Upper lobe of right lung (tissue), 1 donor: ENCODE measurements around the gene INAFM2. TPM values are rescaled to one million over a fixed set of nuclear protein-coding genes. Genes with fewer than 3 reads are reported as not detected.

ENCODE experiments used
- ATAC-seq: fragments of 200-7000 bp; cut with Tn5 transposase; one replicate; pipeline ENCODE4 v1.9.1; 2020; ENCODE audit warnings: mild to moderate bottlenecking, moderate library complexity
- DNase-seq: peaks from one replicate; pipeline ENCODE4 v3.0.0-alpha.2; 2020
- H3K27ac ChIP-seq: fragments of 200-600 bp; one replicate; pipeline ENCODE4 v1.8.0; 2022
- H3K27me3 ChIP-seq: fragments of 200-600 bp; one replicate; pipeline ENCODE4 v1.8.0; 2022; ENCODE audit warnings: mild to moderate bottlenecking
- H3K36me3 ChIP-seq: fragments of 200-600 bp; one replicate; pipeline ENCODE4 v1.8.0; 2022
- H3K4me1 ChIP-seq: fragments of 200-600 bp; one replicate; pipeline ENCODE4 v1.8.0; 2022
- H3K4me3 ChIP-seq: fragments of 200-600 bp; one replicate; pipeline ENCODE4 v1.8.0; 2022; ENCODE audit warnings: mild to moderate bottlenecking
- H3K9me3 ChIP-seq: fragments of 200-600 bp; one replicate; pipeline ENCODE4 v1.8.0; 2022
- intact Hi-C: fragments of 100-400 bp; cut with DNase I; formaldehyde crosslinking; loops from one replicate; pipeline ENCODE4 v1.11.0; 2022
- total RNA-seq: library from RNA; stranded (reverse); fragmentation: NEBNext Ultra II Directional; extraction: Animal tissue kit (Norgen Biotek cat#: 25700); gene quantifications from one replicate; pipeline ENCODE4 v1.2.1, GENCODE V29; 2021
- TF ChIP-seq, protein P1 (sequence below): fragments of 200-600 bp; IDR thresholded peaks from one replicate; pipeline ENCODE4 v1.8.0; 2022; ENCODE audit warnings: antibody characterized with exemption
- donor health status: DM: no; HTN: yes; CAD: no; lungs with severe emphysema.

The INAFM2 gene
- total RNA-seq, 1 donor from 2014 or later = 39.5 TPM

DNA sequence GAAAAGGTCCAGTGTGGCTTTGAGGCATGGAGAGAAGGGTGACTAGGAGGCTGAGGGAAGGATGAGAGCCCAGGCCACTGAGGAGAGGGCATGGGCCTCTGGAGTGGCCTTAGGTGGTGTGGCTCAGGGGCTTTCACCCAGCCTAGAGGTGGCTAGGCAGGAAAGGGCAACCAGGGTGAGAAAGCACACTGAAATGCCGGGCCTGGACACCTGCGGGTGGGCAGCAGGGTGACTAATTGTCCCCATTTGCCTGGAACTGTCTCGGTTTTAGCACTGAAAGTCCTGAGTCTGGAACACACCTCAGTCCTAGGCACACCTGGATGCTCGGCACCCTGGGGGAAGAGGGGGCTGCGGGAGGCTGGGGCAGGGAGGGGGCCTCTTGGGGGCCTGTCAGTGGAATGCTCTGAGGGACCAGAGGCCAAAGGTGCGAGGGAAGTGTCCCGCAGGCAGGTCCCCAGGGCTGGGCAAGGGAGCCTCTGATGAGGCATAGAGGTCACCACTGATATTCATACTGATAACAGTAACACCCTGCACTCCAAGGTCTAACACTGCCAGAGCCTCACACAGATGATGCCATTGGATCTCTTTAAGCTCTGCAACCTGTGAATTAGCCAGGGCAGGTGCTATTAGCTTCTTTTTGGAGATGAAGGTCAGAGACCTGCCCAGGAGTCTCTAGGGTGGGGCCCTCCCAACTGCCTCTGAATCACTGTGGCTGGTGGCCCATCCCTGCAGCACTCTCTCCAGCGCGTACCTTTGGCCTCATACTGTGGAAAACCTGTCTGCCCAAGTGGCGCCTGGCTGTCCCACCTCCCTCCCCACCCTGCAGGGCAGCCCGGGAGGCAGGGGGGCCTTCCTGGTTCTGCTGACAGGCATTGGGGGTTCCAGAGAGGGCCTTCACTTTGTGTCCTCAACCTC is 24.3 kb downstream of the INAFM2 start:
- DNase-seq = no peak
- H3K27ac ChIP-seq = no peak overlapping the region

DNA sequence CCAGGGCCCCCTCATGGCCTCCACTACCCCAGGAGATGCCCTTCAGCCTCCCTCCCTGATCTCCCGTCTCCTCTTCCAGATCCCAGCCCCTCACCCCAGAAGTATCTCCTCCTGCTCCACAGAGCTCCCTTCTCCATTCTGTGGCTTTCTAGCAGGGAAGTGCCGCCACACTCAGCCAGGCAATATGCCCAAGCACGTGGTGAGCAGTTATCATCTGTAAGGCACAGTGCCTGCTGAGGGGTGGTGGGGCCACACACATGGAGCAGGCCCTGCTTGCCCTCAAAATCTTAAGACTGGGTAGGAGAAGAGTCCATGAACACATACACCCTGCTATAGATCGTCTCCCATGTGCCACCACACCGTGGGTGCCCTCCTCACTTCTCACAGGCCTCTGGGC is 25.0 kb downstream of the INAFM2 start:
- Histone ChIP-seq H3K27me3 (no peaks in the 10 kb centered on the region), H3K9me3 (no peaks in the 10 kb centered on the region), H3K4me3 (no peak overlapping the region), H3K27ac (no peak overlapping the region), H3K4me1 (peaks cover 10% of the 10 kb centered on the region), H3K36me3 (no peaks in the 10 kb centered on the region)
- DNase-seq (no peak), ATAC-seq (no peak)
- intact Hi-C loops = no loop called here
- TF ChIP-seq, protein P1, sequence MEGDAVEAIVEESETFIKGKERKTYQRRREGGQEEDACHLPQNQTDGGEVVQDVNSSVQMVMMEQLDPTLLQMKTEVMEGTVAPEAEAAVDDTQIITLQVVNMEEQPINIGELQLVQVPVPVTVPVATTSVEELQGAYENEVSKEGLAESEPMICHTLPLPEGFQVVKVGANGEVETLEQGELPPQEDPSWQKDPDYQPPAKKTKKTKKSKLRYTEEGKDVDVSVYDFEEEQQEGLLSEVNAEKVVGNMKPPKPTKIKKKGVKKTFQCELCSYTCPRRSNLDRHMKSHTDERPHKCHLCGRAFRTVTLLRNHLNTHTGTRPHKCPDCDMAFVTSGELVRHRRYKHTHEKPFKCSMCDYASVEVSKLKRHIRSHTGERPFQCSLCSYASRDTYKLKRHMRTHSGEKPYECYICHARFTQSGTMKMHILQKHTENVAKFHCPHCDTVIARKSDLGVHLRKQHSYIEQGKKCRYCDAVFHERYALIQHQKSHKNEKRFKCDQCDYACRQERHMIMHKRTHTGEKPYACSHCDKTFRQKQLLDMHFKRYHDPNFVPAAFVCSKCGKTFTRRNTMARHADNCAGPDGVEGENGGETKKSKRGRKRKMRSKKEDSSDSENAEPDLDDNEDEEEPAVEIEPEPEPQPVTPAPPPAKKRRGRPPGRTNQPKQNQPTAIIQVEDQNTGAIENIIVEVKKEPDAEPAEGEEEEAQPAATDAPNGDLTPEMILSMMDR = no peak

More for the DNA sequence above, 24.3 kb downstream of the INAFM2 start:
- TF ChIP-seq, protein P1 = no peak
- Histone ChIP-seq H3K36me3 (no peaks in the 10 kb centered on the region), H3K9me3 (no peaks in the 10 kb centered on the region), H3K4me3 (no peak overlapping the region), H3K27me3 (no peaks in the 10 kb centered on the region), H3K4me1 (peaks cover 14% of the 10 kb centered on the region)
- no peak for ATAC-seq
- intact Hi-C loops = no loop called here

DNA sequence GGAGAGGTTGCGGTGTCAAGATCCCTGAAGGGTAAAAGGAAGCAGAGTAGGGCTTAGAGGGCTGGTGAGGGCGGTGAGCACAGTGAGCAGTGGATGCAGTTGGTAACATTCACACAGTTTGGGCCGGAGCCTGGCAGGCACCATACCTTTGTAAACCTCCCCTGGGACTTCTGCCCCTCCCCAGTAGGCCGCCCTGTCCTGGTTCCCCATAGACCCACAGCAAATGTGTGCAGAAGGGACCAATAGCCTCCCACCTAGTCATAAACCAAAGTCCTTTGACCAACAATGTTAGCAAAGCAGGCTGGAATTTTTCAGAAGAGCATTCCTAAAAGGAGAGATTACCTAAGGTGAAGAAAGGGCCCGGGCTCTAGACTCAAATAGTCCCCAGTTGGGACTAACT is 25.7 kb downstream of the INAFM2 start:
- Histone ChIP-seq H3K36me3 (no peaks in the 10 kb centered on the region), H3K9me3 (no peaks in the 10 kb centered on the region), H3K4me3 (no peak overlapping the region), H3K27me3 (no peaks in the 10 kb centered on the region), H3K4me1 (peaks cover 10% of the 10 kb centered on the region), H3K27ac (no peak overlapping the region)
- intact Hi-C loops = no loop called here
- DNase-seq (no peak), ATAC-seq (no peak)
- TF ChIP-seq, protein P1 = no peak

DNA sequence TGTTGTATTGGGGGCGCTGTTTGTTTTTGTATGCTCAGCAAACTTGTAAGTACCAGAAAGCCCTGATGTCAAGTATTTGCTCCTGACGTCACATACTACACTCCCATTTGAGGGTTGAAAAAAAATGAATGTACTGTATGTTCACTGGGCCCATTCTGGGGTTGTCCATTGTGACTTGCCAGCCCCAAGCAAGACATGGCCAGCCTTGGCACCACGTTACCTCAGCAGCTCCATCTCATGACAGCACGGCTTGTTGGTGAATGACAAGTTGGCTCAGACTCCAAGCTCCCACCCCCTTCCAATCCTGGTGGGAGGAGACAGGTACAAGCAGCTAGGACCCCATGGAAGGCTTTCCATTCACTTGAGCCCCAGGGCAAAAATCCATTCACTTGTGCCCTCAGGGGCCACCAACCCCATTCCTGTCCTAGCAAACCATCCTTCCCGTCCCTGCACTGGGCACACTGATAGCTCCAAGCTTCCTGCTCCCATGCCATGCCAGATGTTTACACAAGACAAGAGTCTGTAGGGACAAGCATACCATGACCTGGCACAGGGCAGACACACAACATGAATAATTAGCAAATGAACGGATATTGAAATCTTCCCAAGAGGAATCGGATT is 28.9 kb downstream of the INAFM2 start:
- ATAC-seq (no peak), DNase-seq (no peak)
- TF ChIP-seq, protein P1 = no peak
- Histone ChIP-seq H3K36me3 (no peaks in the 10 kb centered on the region), H3K27ac (no peak overlapping the region), H3K4me3 (no peak overlapping the region), H3K27me3 (no peaks in the 10 kb centered on the region), H3K9me3 (no peaks in the 10 kb centered on the region), H3K4me1 (peaks cover 6% of the 10 kb centered on the region)
- intact Hi-C loops = no loop called here

DNA sequence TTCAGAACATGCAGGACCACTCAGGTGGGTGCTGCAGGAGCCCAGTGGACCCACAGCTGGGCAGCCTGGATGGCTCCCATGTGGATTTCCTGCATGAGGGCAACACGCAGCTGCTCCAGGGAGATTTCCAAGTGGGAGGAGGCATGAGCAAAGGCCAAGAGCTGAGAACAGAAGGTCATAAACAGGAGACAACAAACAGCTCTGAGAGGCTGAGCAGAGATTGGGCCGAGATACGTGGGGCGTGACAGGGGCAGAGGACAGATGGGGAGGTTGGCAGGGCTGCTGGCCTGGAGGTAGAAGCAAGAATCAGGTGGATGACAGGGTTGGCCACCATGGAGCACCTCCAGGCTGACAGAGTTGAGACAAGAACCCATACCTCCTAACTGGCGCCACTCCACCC is 30.2 kb downstream of the INAFM2 start:
- H3K27ac ChIP-seq = no peak overlapping the region
- no peak overlapping the region for H3K4me3 ChIP-seq
- DNase-seq (no peak), ATAC-seq (no peak)
- intact Hi-C loops = no loop called here
- TF ChIP-seq, protein P1 = no peak
- H3K36me3 ChIP-seq = no peaks in the 10 kb centered on the region
- no peaks in the 10 kb centered on the region for H3K9me3 ChIP-seq
- no peaks in the 10 kb centered on the region for H3K27me3 ChIP-seq
- peaks cover 13% of the 10 kb centered on the region for H3K4me1 ChIP-seq
